SK-MEL-5 (cell line): Measurements from ENCODE around the gene SEMA4G. TPM values are rescaled to one million over a fixed set of nuclear protein-coding genes. Genes with fewer than 3 reads are reported as not detected.

Source experiments
- DNase-seq: peaks from one replicate; pipeline ENCODE4 v3.0.0-alpha.2; 2016; ENCODE audit warnings: low read depth, low spot score
- in situ Hi-C: cut with HindIII; loops from 2 replicates; pipeline ENCODE4 v1.10.0; 2016; ENCODE audit warnings: low sequenced_read_pairs, high pct_unique_total_duplicates, low pct_unique_long_range_greater_than_20kb
- total RNA-seq: library from RNA; depleted of rRNA; stranded (reverse); fragments of >200 nt; shearing (Covaris generic); gene quantifications from 2 replicates; pipeline ENCODE4 v1.2.3, GENCODE V29; 2014

Gene SEMA4G
- total RNA-seq, 1 experiment from 2014 or later = 1.3 TPM

GRCh38 chr10:100998991-100999741, 29.9 kb downstream of the SEMA4G start:
- in situ Hi-C loops = no loop called here

GRCh38 chr10:100999742-101000126, 30.4 kb downstream of the SEMA4G start, which contains the start of gene LZTS2:
TSS of gene LZTS2 (plus strand) at chr10:100999808. CDS start at chr10:101002539, 2,731 bp downstream.
- no peak for DNase-seq
- in situ Hi-C loops = no loop called here

More at GRCh38 chr10:100998991-100999741, 29.9 kb downstream of the SEMA4G start:
- DNase-seq = peak; percentile 56

- in situ Hi-C loops = no loop called here
- DNase-seq = no peak
Measured at GRCh38 chr10:101000127-101000914, 31.0 kb downstream of the SEMA4G start.

GRCh38 chr10:101000915-101001658, 31.8 kb downstream of the SEMA4G start:
- DNase-seq = no peak

GRCh38 chr10:101001659-101002035, 32.3 kb downstream of the SEMA4G start:
- in situ Hi-C loops = no loop called here

More at GRCh38 chr10:101000915-101001658, 31.8 kb downstream of the SEMA4G start:
- in situ Hi-C loops = no loop called here

GRCh38 chr10:101002456-101002855, 33.2 kb downstream of the SEMA4G start:
- DNase-seq = no peak
- in situ Hi-C loops = no loop called here

More at GRCh38 chr10:101001659-101002035, 32.3 kb downstream of the SEMA4G start:
- DNase-seq = no peak

- DNase-seq = no peak
- in situ Hi-C loops = no loop called here
Measured at GRCh38 chr10:101003639-101004206, 34.4 kb downstream of the SEMA4G start.

- DNase-seq = no peak
- in situ Hi-C loops = no loop called here
Measured at GRCh38 chr10:101005361-101005760, 36.1 kb downstream of the SEMA4G start.

- in situ Hi-C loops = no loop called here
- no peak for DNase-seq
Measured at GRCh38 chr10:101005869-101006567, 36.7 kb downstream of the SEMA4G start.

GRCh38 chr10:101006593-101007098, 37.3 kb downstream of the SEMA4G start:
- DNase-seq = no peak
- in situ Hi-C loops = no loop called here

- in situ Hi-C loops = no loop called here
Measured at GRCh38 chr10:101007099-101007711, 37.9 kb downstream of the SEMA4G start.

GRCh38 chr10:101007915-101008822, 38.9 kb downstream of the SEMA4G start:
- in situ Hi-C loops = no loop called here

More at GRCh38 chr10:101007099-101007711, 37.9 kb downstream of the SEMA4G start:
- DNase-seq = no peak

GRCh38 chr10:101008823-101009423, 39.6 kb downstream of the SEMA4G start:
- in situ Hi-C loops = no loop called here
- peak; percentile 75 for DNase-seq

More at GRCh38 chr10:101007915-101008822, 38.9 kb downstream of the SEMA4G start:
- DNase-seq = no peak

- no peak for DNase-seq
- in situ Hi-C loops = no loop called here
Measured at GRCh38 chr10:101010329-101010728, 41.0 kb downstream of the SEMA4G start.
